DOHH2 (cell line): ENCODE measurements around the gene PECR.

ENCODE experiments used
- H3F3A ChIP-seq: fragments of 200-600 bp; sonication (generic), shearing (Covaris generic); 2 replicates; pipeline ENCODE4 v1.6.0; 2016; ENCODE audit warnings: antibody characterized with exemption, mild to moderate bottlenecking; ENCODE audit not compliant: control insufficient read depth, insufficient read depth
- H3K27ac ChIP-seq: fragments of 200-600 bp; sonication (generic); 2 replicates; pipeline ENCODE4 v1.5.1; 2014; ENCODE audit warnings: low read depth, mild to moderate bottlenecking, low read length, moderate library complexity
- H3K27me3 ChIP-seq: fragments of 200-600 bp; sonication (generic); 2 replicates; pipeline ENCODE4 v1.6.1; 2014; ENCODE audit warnings: mild to moderate bottlenecking, low read length, mixed read lengths; ENCODE audit not compliant: control insufficient read depth
- H3K36me3 ChIP-seq: fragments of 200-600 bp; sonication (generic); 2 replicates; pipeline ENCODE4 v1.6.1; 2014; ENCODE audit warnings: mild to moderate bottlenecking, low read length, moderate library complexity, mixed read lengths; ENCODE audit not compliant: control insufficient read depth
- H3K4me1 ChIP-seq: fragments of 200-600 bp; sonication (generic); 2 replicates; pipeline ENCODE4 v1.6.1; 2014; ENCODE audit warnings: mild to moderate bottlenecking, low read length, mixed read lengths; ENCODE audit not compliant: control insufficient read depth
- H3K4me2 ChIP-seq: fragments of 200-600 bp; sonication (generic); 2 replicates; pipeline ENCODE4 v1.6.0; 2014; ENCODE audit warnings: mild to moderate bottlenecking, low read length, moderate library complexity
- H3K4me3 ChIP-seq: fragments of 200-600 bp; sonication (generic); 2 replicates; pipeline ENCODE4 v1.5.1; 2014; ENCODE audit warnings: mild to moderate bottlenecking, low read length, mixed read lengths
- H3K79me2 ChIP-seq: fragments of 200-600 bp; sonication (generic); 2 replicates; pipeline ENCODE4 v1.6.1; 2014; ENCODE audit warnings: mild to moderate bottlenecking, low read length, mixed read lengths; ENCODE audit not compliant: control insufficient read depth
- H3K9me2 ChIP-seq: fragments of 200-600 bp; sonication (generic); replicated peaks from 2 replicates; pipeline ENCODE4 v1.6.1; 2014; ENCODE audit warnings: mild to moderate bottlenecking, low read length, mixed read lengths; ENCODE audit not compliant: control insufficient read depth
- H3K9me3 ChIP-seq: fragments of 200-600 bp; sonication (generic); 2 replicates; pipeline ENCODE4 v1.6.1; 2014; ENCODE audit warnings: antibody characterized with exemption, low read length, mixed read lengths; ENCODE audit not compliant: control insufficient read depth, insufficient read depth
- H4K20me1 ChIP-seq: fragments of 200-600 bp; sonication (generic); 2 replicates; pipeline ENCODE4 v1.6.0; 2014; ENCODE audit warnings: low read depth, mild to moderate bottlenecking, antibody characterized with exemption, low read length, moderate library complexity; ENCODE audit not compliant: control insufficient read depth, insufficient read depth
- CTCF ChIP-seq: fragments of 200-600 bp; sonication (generic); IDR thresholded peaks from one replicate; pipeline ENCODE4 v1.5.1; 2014; ENCODE audit warnings: antibody characterized with exemption, mild to moderate bottlenecking, low read depth, low read length; ENCODE audit not compliant: poor library complexity, severe bottlenecking
- EZH2phosphoT487 ChIP-seq: fragments of 200-600 bp; sonication (generic); IDR thresholded peaks from 2 replicates; pipeline ENCODE4 v1.6.1; 2017; ENCODE audit warnings: borderline replicate concordance, mild to moderate bottlenecking, antibody characterized with exemption, low read length, moderate library complexity, mixed read lengths

PECR gene

GRCh38 chr2:216023055-216023648 is 58.5 kb downstream of the PECR start:
- Histone ChIP-seq H3K36me3 (no peaks in the 10 kb centered on the region), H3K27me3 (peaks cover 4% of the 10 kb centered on the region; the same call in 1 of the 2 replicates), H3K27ac (no peak overlapping the region), H3K9me3 (no peaks in the 10 kb centered on the region), H3K4me2 (no peak overlapping the region), H3K4me3 (no peak overlapping the region), H3K4me1 (no peaks in the 10 kb centered on the region), H3K9me2 (no peaks in the 10 kb centered on the region), H3K79me2 (no peaks in the 10 kb centered on the region), H4K20me1 (no peaks in the 10 kb centered on the region), H3F3A (no peaks in the 10 kb centered on the region)
- TF ChIP-seq EZH2phosphoT487: no peak
- peak; percentile 70 for TF ChIP-seq CTCF

GRCh38 chr2:216021768-216022565 is 59.6 kb downstream of the PECR start:
- no peaks in the 10 kb centered on the region for H3K79me2 ChIP-seq
- no peaks in the 10 kb centered on the region for H3K9me2 ChIP-seq
- TF ChIP-seq CTCF (no peak), EZH2phosphoT487 (no peak)
- H3K4me2 ChIP-seq: no peak overlapping the region
- H3K27ac ChIP-seq: no peak overlapping the region
- no peaks in the 10 kb centered on the region for H3F3A ChIP-seq
- peaks cover 13% of the 10 kb centered on the region for H3K27me3 ChIP-seq
- no peak overlapping the region for H3K4me3 ChIP-seq
- H3K9me3 ChIP-seq: no peaks in the 10 kb centered on the region
- no peaks in the 10 kb centered on the region for H3K4me1 ChIP-seq
- no peaks in the 10 kb centered on the region for H3K36me3 ChIP-seq
- H4K20me1 ChIP-seq: no peaks in the 10 kb centered on the region

- Histone ChIP-seq H3K9me3 (no peaks in the 10 kb centered on the region), H3F3A (no peaks in the 10 kb centered on the region), H3K4me2 (no peak overlapping the region), H3K9me2 (no peaks in the 10 kb centered on the region), H4K20me1 (no peaks in the 10 kb centered on the region), H3K36me3 (no peaks in the 10 kb centered on the region), H3K4me1 (no peaks in the 10 kb centered on the region), H3K79me2 (no peaks in the 10 kb centered on the region), H3K27ac (no peak overlapping the region), H3K27me3 (peaks cover 21% of the 10 kb centered on the region), H3K4me3 (no peak overlapping the region)
- no peak for TF ChIP-seq CTCF
- no peak for TF ChIP-seq EZH2phosphoT487
These were observed 62.9 kb downstream of the PECR start for GRCh38 chr2:216018709-216019108.
